ENCODE results near the gene LRRC59. TPM values are rescaled to one million over a fixed set of nuclear protein-coding genes. Genes with fewer than 3 reads are reported as not detected.

LRRC59 gene
- total and polyA plus RNA-seq, 2 of the 13 experiments (the other 11 are each of a cell fraction or from before 2014, with no cell fraction given), result 87.3 to 222 TPM

DNA sequence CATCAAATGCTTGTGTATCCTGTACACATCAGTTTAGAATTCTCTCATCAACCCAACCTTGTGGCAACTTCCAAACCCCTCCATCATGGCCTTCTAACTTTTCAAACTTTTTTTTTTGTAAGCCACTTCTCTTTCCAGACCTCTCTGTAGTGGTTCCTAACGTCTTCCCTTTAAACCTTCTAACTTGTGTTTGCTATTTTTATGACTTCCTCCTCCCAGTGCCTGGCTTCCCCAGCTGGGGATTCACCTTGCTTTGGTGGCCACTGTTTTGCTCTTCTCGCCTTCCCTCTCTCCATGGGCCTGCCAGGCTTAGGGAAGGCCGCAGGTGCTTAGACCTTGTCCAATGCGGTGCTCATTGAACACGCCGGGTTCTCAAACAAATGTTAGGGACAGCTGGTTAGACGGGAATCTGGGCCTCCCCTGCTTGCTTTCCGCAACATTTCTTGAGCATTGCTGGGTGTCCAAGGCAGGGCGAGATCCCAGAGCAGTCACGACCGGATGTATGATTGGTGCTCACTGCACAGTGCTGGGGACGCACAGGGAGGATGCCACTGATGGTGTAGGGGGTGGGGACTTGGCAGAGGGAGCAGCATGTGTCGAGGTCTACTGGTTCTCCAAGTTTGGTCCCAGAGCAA is 52.5 kb downstream of the LRRC59 start (continued):
- TF ChIP-seq, protein P1, sequence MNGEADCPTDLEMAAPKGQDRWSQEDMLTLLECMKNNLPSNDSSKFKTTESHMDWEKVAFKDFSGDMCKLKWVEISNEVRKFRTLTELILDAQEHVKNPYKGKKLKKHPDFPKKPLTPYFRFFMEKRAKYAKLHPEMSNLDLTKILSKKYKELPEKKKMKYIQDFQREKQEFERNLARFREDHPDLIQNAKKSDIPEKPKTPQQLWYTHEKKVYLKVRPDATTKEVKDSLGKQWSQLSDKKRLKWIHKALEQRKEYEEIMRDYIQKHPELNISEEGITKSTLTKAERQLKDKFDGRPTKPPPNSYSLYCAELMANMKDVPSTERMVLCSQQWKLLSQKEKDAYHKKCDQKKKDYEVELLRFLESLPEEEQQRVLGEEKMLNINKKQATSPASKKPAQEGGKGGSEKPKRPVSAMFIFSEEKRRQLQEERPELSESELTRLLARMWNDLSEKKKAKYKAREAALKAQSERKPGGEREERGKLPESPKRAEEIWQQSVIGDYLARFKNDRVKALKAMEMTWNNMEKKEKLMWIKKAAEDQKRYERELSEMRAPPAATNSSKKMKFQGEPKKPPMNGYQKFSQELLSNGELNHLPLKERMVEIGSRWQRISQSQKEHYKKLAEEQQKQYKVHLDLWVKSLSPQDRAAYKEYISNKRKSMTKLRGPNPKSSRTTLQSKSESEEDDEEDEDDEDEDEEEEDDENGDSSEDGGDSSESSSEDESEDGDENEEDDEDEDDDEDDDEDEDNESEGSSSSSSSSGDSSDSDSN (CRISPR knock-in tag; IDR thresholded peaks at IDR 0.05), result 0 out of 2 replicates have a peak, but pooled peaks have one; percentile 42
- TF ChIP-seq FOXJ3 (CRISPR knock-in tag; IDR thresholded peaks at IDR 0.05; ENCODE audit: borderline replicate concordance), result no peak
- no peak for TF ChIP-seq HNRNPUL1 (IDR thresholded peaks at IDR 0.05; ENCODE audit: low read depth, low read length)
- TF ChIP-seq ASH2L (IDR thresholded peaks at IDR 0.05; ENCODE audit: insufficient read length, low read depth, low read length), result peak; percentile 1
- TF ChIP-seq NAIF1 (CRISPR knock-in tag; IDR thresholded peaks at IDR 0.05; ENCODE audit: borderline replicate concordance), result no peak
- TF ChIP-seq, protein P2, sequence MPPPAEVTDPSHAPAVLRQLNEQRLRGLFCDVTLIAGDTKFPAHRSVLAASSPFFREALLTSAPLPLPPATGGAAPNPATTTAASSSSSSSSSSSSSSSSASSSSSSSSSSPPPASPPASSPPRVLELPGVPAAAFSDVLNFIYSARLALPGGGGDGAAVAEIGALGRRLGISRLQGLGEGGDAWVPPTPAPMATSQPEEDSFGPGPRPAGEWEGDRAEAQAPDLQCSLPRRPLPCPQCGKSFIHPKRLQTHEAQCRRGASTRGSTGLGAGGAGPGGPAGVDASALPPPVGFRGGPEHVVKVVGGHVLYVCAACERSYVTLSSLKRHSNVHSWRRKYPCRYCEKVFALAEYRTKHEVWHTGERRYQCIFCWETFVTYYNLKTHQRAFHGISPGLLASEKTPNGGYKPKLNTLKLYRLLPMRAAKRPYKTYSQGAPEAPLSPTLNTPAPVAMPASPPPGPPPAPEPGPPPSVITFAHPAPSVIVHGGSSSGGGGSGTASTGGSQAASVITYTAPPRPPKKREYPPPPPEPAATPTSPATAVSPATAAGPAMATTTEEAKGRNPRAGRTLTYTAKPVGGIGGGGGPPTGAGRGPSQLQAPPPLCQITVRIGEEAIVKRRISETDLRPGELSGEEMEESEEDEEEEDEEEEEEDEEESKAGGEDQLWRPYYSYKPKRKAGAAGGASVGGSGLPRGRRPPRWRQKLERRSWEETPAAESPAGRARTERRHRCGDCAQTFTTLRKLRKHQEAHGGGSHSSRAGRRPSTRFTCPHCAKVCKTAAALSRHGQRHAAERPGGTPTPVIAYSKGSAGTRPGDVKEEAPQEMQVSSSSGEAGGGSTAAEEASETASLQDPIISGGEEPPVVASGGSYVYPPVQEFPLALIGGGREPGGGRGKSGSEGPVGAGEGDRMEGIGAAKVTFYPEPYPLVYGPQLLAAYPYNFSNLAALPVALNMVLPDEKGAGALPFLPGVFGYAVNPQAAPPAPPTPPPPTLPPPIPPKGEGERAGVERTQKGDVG (CRISPR knock-in tag; IDR thresholded peaks at IDR 0.05; ENCODE audit: borderline replicate concordance), result 0 out of 2 replicates have a peak, but pooled peaks have one; percentile 68
- TF ChIP-seq EP300 (IDR thresholded peaks at IDR 0.05; ENCODE audit: low read depth in 2 of 2, low read length in 2 of 2), result no peak
- 0 out of 2 replicates have a peak, but pooled peaks have one; percentile 15 for TF ChIP-seq EP300 (CRISPR knock-in tag; IDR thresholded peaks at IDR 0.05; ENCODE audit: borderline replicate concordance)
- TF ChIP-seq MXD4 (CRISPR knock-in tag; IDR thresholded peaks at IDR 0.05), result no peak
- TF ChIP-seq ZNF839 (CRISPR knock-in tag; IDR thresholded peaks at IDR 0.05; ENCODE audit: borderline replicate concordance), result peak; percentile 61; the same call in 1 of the 2 replicates
- TF ChIP-seq CBX5 (CRISPR knock-in tag; IDR thresholded peaks at IDR 0.05; ENCODE audit: borderline replicate concordance), result 0 out of 2 replicates have a peak, but pooled peaks have one; percentile 18
- TF ChIP-seq ZFP37 (CRISPR knock-in tag; IDR thresholded peaks at IDR 0.05; ENCODE audit: borderline replicate concordance), result no peak
- TF ChIP-seq PITX1 (CRISPR knock-in tag; IDR thresholded peaks at IDR 0.05), result 0 out of 2 replicates have a peak, but pooled peaks have one; percentile 0
- TF ChIP-seq HDAC2 (CRISPR knock-in tag; IDR thresholded peaks at IDR 0.05), result no peak
- no peak for TF ChIP-seq ZNF672 (CRISPR knock-in tag; IDR thresholded peaks at IDR 0.05)
- peak; percentile 46; the same call in 1 of the 2 replicates for TF ChIP-seq ZNF605 (CRISPR knock-in tag; IDR thresholded peaks at IDR 0.05)
- TF ChIP-seq, protein P3, sequence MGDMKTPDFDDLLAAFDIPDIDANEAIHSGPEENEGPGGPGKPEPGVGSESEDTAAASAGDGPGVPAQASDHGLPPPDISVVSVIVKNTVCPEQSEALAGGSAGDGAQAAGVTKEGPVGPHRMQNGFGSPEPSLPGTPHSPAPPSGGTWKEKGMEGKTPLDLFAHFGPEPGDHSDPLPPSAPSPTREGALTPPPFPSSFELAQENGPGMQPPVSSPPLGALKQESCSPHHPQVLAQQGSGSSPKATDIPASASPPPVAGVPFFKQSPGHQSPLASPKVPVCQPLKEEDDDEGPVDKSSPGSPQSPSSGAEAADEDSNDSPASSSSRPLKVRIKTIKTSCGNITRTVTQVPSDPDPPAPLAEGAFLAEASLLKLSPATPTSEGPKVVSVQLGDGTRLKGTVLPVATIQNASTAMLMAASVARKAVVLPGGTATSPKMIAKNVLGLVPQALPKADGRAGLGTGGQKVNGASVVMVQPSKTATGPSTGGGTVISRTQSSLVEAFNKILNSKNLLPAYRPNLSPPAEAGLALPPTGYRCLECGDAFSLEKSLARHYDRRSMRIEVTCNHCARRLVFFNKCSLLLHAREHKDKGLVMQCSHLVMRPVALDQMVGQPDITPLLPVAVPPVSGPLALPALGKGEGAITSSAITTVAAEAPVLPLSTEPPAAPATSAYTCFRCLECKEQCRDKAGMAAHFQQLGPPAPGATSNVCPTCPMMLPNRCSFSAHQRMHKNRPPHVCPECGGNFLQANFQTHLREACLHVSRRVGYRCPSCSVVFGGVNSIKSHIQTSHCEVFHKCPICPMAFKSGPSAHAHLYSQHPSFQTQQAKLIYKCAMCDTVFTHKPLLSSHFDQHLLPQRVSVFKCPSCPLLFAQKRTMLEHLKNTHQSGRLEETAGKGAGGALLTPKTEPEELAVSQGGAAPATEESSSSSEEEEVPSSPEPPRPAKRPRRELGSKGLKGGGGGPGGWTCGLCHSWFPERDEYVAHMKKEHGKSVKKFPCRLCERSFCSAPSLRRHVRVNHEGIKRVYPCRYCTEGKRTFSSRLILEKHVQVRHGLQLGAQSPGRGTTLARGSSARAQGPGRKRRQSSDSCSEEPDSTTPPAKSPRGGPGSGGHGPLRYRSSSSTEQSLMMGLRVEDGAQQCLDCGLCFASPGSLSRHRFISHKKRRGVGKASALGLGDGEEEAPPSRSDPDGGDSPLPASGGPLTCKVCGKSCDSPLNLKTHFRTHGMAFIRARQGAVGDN (CRISPR knock-in tag; IDR thresholded peaks at IDR 0.05), result no peak

Measured in HepG2 (cell line).